HuH-7.5 (cell line): ENCODE results near the gene CDC20.

Source experiments
- DNase-seq: peaks from one replicate; pipeline ENCODE4 v3.0.0; 2011; ENCODE audit warnings: low spot score

The CDC20 gene

GRCh38 chr1:43329995-43330751 lies 28.6 kb upstream of the CDC20 start:
- DNase-seq = no peak

- no peak for DNase-seq
Measured at GRCh38 chr1:43331688-43332087, 27.1 kb upstream of the CDC20 start.

GRCh38 chr1:43334453-43335205 lies 24.2 kb upstream of the CDC20 start:
- DNase-seq = no peak

GRCh38 chr1:43337588-43337987 lies 21.2 kb upstream of the CDC20 start, which contains the start of gene MPL:
TSS of gene MPL (plus strand) at chr1:43337818. CDS start at chr1:43337849, 31 bp downstream.
- DNase-seq = no peak

- DNase-seq = no peak
Measured at GRCh38 chr1:43338001-43338400, 20.8 kb upstream of the CDC20 start.

GRCh38 chr1:43339584-43340232 lies 19.1 kb upstream of the CDC20 start:
- DNase-seq = no peak

GRCh38 chr1:43340559-43340958 lies 18.2 kb upstream of the CDC20 start:
- peak; percentile 36 for DNase-seq

- DNase-seq = no peak
Measured at GRCh38 chr1:43344267-43344850, 14.4 kb upstream of the CDC20 start.

GRCh38 chr1:43345120-43345519 lies 13.7 kb upstream of the CDC20 start:
- no peak for DNase-seq

GRCh38 chr1:43346636-43347035 lies 12.1 kb upstream of the CDC20 start:
- no peak for DNase-seq

- peak; percentile 49 for DNase-seq
Measured at GRCh38 chr1:43348343-43348808, 10.4 kb upstream of the CDC20 start.

GRCh38 chr1:43348809-43349593 lies 9.8 kb upstream of the CDC20 start:
- DNase-seq = peak; percentile 90

GRCh38 chr1:43349594-43350306 lies 9.0 kb upstream of the CDC20 start:
- no peak for DNase-seq

GRCh38 chr1:43350976-43351375 lies 7.8 kb upstream of the CDC20 start:
- no peak for DNase-seq

- no peak for DNase-seq
Measured at GRCh38 chr1:43351421-43352350, 7.1 kb upstream of the CDC20 start.

GRCh38 chr1:43352351-43352705 lies 6.5 kb upstream of the CDC20 start:
- no peak for DNase-seq

- DNase-seq = no peak
Measured at GRCh38 chr1:43352881-43353280, 5.9 kb upstream of the CDC20 start.

GRCh38 chr1:43354471-43354870 lies 4.3 kb upstream of the CDC20 start:
- no peak for DNase-seq

- no peak for DNase-seq
Measured at GRCh38 chr1:43354936-43355335, 3.8 kb upstream of the CDC20 start.

GRCh38 chr1:43357251-43357650 lies 1.5 kb upstream of the CDC20 start:
- DNase-seq = no peak
